Astrocyte of the spinal cord (primary cell): ENCODE data around the gene AXDND1.

Experiments
- DNase-seq: peaks from one replicate; pipeline ENCODE4 v3.0.0; 2011; ENCODE audit warnings: low read depth, low spot score
- H3K4me3 ChIP-seq: 2 replicates; pipeline ENCODE4 v1.5.1; 2011; ENCODE audit warnings: low read depth, mild to moderate bottlenecking, low read length, moderate library complexity
- CTCF ChIP-seq: IDR thresholded peaks from 2 replicates; pipeline ENCODE4 v1.5.1; 2012; ENCODE audit warnings: low read depth, mild to moderate bottlenecking, low read length, inconsistent platforms
- in situ Hi-C: cut with HindIII; loops from 2 replicates; pipeline ENCODE4 v1.10.0; 2017; ENCODE audit warnings: low sequenced_read_pairs

AXDND1 gene

GRCh38 chr1:179550746-179551682, 185.2 kb downstream of the AXDND1 start:
- H3K4me3 ChIP-seq = no peak overlapping the region
- no peak for TF ChIP-seq CTCF
- in situ Hi-C loops = no loop called here
- DNase-seq = peak; percentile 32

GRCh38 chr1:179554427-179554826, 188.7 kb downstream of the AXDND1 start:
- no peak for TF ChIP-seq CTCF
- in situ Hi-C loops = no loop called here
- H3K4me3 ChIP-seq = no peak overlapping the region
- no peak for DNase-seq

GRCh38 chr1:179558078-179558477, 192.3 kb downstream of the AXDND1 start:
- DNase-seq = no peak
- H3K4me3 ChIP-seq = no peak overlapping the region
- no peak for TF ChIP-seq CTCF
- in situ Hi-C loops = no loop called here

GRCh38 chr1:179575497-179576314, 209.9 kb downstream of the AXDND1 start, which contains the start of gene NPHS2:
Gene NPHS2, minus strand, starts transcription at chr1:179575948. Its CDS starts 84 bp downstream, at chr1:179575864.
- DNase-seq = no peak
- no peak for TF ChIP-seq CTCF
- no peak within 1 kb of the TSS for H3K4me3 ChIP-seq
- in situ Hi-C loops = no loop called here

GRCh38 chr1:179576509-179576908, 210.7 kb downstream of the AXDND1 start:
- no peak overlapping the region for H3K4me3 ChIP-seq
- no peak for DNase-seq
- no peak for TF ChIP-seq CTCF
- in situ Hi-C loops = no loop called here

DNA sequence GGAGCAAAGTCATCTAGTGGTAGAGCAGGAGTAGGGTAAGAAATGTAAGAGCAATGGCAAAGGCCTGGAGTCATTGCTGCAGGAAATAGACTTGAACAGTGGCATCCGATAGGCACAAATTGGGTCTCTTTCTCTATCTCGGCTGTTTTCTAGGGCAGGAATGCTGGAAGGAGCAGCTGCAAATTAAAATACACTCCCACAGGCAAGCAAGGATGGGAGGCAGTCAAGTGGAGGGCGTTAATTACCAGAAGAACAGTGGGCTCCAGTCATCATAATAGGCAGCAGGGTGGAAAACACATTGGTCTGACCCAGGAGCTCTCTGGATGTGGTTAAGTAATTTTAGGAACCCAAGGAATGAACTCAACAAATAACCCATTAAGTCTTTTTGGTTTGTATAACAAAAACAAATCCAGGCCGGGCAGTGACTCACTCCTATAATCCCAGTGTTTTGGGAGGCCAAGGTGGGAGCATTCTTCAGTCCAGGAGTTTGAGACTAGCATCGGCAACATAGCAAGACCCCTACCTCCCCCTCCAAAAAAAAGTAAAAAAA, 218.1 kb downstream of the AXDND1 start:
- TF ChIP-seq CTCF = no peak
- no peak overlapping the region for H3K4me3 ChIP-seq
- DNase-seq = no peak
- in situ Hi-C loops = no loop called here
